ENCODE results near the gene ZNF662.

ZNF662 gene

DNA sequence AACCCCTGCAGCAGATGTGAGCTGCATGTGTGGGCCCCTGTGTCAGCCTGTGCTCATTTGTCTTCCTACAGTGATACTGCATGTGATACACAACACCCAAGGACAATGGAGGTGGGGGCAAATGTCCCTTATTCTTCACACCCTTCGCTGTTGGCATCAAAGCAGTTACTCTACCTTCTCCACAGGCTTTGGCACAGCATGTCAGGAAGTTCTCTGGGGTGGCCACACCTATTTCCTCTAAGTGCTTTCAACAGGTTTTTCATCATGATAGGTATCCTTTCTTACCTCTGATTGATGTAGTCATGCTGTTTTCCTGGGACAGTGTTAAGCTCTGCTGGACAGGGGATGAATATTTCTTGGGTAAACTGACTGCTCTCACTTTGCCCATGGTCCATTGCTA is 29.5 kb downstream of the ZNF662 start:
- TF ChIP-seq, protein P1, sequence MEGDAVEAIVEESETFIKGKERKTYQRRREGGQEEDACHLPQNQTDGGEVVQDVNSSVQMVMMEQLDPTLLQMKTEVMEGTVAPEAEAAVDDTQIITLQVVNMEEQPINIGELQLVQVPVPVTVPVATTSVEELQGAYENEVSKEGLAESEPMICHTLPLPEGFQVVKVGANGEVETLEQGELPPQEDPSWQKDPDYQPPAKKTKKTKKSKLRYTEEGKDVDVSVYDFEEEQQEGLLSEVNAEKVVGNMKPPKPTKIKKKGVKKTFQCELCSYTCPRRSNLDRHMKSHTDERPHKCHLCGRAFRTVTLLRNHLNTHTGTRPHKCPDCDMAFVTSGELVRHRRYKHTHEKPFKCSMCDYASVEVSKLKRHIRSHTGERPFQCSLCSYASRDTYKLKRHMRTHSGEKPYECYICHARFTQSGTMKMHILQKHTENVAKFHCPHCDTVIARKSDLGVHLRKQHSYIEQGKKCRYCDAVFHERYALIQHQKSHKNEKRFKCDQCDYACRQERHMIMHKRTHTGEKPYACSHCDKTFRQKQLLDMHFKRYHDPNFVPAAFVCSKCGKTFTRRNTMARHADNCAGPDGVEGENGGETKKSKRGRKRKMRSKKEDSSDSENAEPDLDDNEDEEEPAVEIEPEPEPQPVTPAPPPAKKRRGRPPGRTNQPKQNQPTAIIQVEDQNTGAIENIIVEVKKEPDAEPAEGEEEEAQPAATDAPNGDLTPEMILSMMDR (conservative IDR thresholded peaks at IDR 0.05; ENCODE audit: low read depth, low read length), result no peak
- H3K4me3 ChIP-seq (ENCODE audit: low read depth, low read length), result no peak overlapping the region
- no peak for DNase-seq (ENCODE audit: low read depth)

- TF ChIP-seq, protein P1 (conservative IDR thresholded peaks at IDR 0.05; ENCODE audit: low read depth, low read length), result no peak
- peak overlapping the region; percentile 60 for H3K4me3 ChIP-seq (ENCODE audit: low read depth, low read length)
- DNase-seq (ENCODE audit: low read depth), result peak; percentile 48
Measured at GRCh38 chr3:42936157-42936981, 30.4 kb downstream of the ZNF662 start.

- TF ChIP-seq, protein P1 (conservative IDR thresholded peaks at IDR 0.05; ENCODE audit: low read depth, low read length), result no peak
- DNase-seq (ENCODE audit: low read depth), result no peak
- no peak overlapping the region for H3K4me3 ChIP-seq (ENCODE audit: low read depth, low read length)
Measured at GRCh38 chr3:42937334-42937733, 31.4 kb downstream of the ZNF662 start.

GRCh38 chr3:42942693-42943092 is 36.8 kb downstream of the ZNF662 start:
- no peak for DNase-seq (ENCODE audit: low read depth)
- TF ChIP-seq, protein P1 (conservative IDR thresholded peaks at IDR 0.05; ENCODE audit: low read depth, low read length), result no peak
- no peak overlapping the region for H3K4me3 ChIP-seq (ENCODE audit: low read depth, low read length)

DNA sequence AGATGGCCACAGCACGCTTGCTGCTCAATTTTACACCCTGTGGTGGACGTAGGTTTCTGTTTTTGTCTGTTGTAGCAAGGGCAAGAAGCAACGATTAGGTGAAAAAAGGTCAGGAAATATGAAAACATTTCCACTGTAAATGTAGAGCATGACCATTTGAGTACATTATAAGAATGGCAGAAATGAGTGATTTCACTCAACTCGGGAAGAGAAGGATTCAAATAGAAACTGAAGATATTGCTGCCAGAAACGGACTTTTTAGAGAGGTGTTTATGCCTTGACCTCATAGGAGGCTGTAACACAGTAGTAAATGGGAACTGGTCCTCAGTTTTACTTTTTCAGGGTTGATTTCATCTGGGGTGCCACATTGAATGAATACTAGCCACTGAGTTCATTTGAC is 40.1 kb downstream of the ZNF662 start:
- no peak for DNase-seq (ENCODE audit: low read depth)
- H3K4me3 ChIP-seq (ENCODE audit: low read depth, low read length), result no peak overlapping the region

DNA sequence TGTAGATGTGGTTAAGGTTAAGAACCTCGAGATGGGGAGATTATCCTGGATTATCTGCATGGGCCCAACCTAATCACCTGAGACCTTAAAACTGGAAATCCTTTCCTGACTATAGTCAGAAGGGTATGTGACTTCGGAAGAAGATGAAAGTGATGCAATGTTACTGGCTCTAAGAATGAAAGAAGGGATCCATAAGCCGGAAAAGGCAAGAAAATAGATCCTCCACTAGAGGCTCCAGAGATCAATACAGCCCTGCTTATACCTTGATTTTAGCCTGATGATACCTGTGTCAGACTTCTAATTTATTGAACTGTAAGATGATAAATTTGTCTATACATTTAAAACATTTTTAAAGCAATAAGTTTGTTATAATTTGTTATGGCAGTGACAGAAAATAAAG is 51.6 kb downstream of the ZNF662 start:
- no peak overlapping the region for H3K4me3 ChIP-seq (ENCODE audit: low read depth, low read length)
- no peak for DNase-seq (ENCODE audit: low read depth)
- TF ChIP-seq, protein P1 (conservative IDR thresholded peaks at IDR 0.05; ENCODE audit: low read depth, low read length), result peak; percentile 32

More for the DNA sequence above, 40.1 kb downstream of the ZNF662 start:
- TF ChIP-seq, protein P1 (conservative IDR thresholded peaks at IDR 0.05; ENCODE audit: low read depth, low read length), result no peak

- TF ChIP-seq, protein P1 (conservative IDR thresholded peaks at IDR 0.05; ENCODE audit: low read depth, low read length), result no peak
- peak; percentile 39 for DNase-seq (ENCODE audit: low read depth)
Measured at GRCh38 chr3:42960282-42960681, 54.3 kb downstream of the ZNF662 start.

More at GRCh38 chr3:42960282-42960681, 54.3 kb downstream of the ZNF662 start:
- H3K4me3 ChIP-seq (ENCODE audit: low read depth, low read length), result no peak overlapping the region
